Astrocyte (in vitro differentiated cells and primary cell): ENCODE data around the gene DNAH14.

Experiments used
- EZH2 ChIP-seq: IDR thresholded peaks from 2 replicates; pipeline ENCODE4 v1.6.1; 2012; ENCODE audit warnings: mild to moderate bottlenecking, low read length, inconsistent platforms; ENCODE audit not compliant: insufficient read depth
- TF ChIP-seq, protein P1 (sequence below): IDR thresholded peaks from 2 replicates; pipeline ENCODE4 v1.5.1; 2011; ENCODE audit warnings: low read depth, mild to moderate bottlenecking, inconsistent platforms, low read length, moderate library complexity; ENCODE audit not compliant: insufficient read depth

DNA sequence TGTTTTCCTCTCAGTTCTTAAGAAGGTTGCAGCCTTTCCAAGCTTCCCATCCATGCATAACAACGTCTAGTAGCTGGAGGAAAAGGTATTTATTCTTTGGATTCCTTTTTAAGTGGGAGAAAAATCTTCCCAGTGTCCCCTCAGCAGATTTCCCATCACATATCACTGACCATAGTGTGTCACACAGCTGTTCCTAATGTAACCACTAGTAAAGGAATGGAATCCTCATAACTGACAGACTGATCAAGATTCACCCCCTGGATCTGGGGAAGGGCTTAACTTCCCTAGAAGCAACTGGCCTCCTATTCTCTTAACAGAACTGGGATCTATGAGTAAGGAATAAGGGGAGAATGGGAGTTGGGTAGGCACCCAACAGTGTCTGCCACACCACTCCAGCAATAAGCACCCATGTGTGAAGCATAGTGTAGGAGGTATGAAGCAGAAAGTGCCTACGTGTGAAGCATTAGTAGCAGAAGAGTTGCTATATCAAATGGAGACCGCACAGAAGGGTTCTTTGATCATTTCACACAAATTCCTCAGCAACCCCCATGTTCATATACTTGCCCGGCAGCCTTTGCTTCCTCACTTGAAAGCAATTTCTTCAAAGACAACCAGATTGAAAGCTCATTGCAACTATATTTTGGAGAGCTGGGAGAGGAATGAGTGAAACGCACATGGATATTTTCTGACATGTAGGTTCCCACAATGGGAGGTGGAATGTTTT is 28.2 kb upstream of the DNAH14 start:
- TF ChIP-seq, protein P1, sequence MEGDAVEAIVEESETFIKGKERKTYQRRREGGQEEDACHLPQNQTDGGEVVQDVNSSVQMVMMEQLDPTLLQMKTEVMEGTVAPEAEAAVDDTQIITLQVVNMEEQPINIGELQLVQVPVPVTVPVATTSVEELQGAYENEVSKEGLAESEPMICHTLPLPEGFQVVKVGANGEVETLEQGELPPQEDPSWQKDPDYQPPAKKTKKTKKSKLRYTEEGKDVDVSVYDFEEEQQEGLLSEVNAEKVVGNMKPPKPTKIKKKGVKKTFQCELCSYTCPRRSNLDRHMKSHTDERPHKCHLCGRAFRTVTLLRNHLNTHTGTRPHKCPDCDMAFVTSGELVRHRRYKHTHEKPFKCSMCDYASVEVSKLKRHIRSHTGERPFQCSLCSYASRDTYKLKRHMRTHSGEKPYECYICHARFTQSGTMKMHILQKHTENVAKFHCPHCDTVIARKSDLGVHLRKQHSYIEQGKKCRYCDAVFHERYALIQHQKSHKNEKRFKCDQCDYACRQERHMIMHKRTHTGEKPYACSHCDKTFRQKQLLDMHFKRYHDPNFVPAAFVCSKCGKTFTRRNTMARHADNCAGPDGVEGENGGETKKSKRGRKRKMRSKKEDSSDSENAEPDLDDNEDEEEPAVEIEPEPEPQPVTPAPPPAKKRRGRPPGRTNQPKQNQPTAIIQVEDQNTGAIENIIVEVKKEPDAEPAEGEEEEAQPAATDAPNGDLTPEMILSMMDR = no peak
- no peak for TF ChIP-seq EZH2
